Breast epithelium (tissue), 4 donors: ENCODE data around the gene EIF2B2. TPM values are rescaled to one million over a fixed set of nuclear protein-coding genes. Genes with fewer than 3 reads are reported as not detected.

Experiments used
- DNase-seq, 2 donors: peaks; one replicate each; pipeline ENCODE4 v3.0.0-alpha.2; 2019; ENCODE audit warnings: low spot score in 2 of 2
- H3K27ac ChIP-seq, 2 donors: fragments of 200-600 bp; sonication (generic) in 1 of 2; one replicate each; pipeline ENCODE4 v1.5.1; 2016 to 2019; ENCODE audit warnings: mild to moderate bottlenecking in 1 of 2
- H3K27me3 ChIP-seq, 2 donors: fragments of 200-600 bp; sonication (generic) in 1 of 2; one replicate each; pipeline versions ENCODE4 v1.5.1 to v1.6.0; 2017 to 2019; ENCODE audit warnings: control low read depth in 1 of 2, mild to moderate bottlenecking in 1 of 2
- H3K36me3 ChIP-seq: fragments of 200-600 bp; one replicate; pipeline ENCODE4 v1.5.1; 2019
- H3K4me1 ChIP-seq, 2 donors: fragments of 200-600 bp; sonication (generic); one replicate each; pipeline ENCODE4 v1.5.1; 2016 to 2019; ENCODE audit warnings: control low read depth in 1 of 2
- H3K4me3 ChIP-seq, 3 donors: fragments of 200-600 bp; sonication (generic); 1 replicate in 2 of 3; 2 replicates in 1 of 3; pipeline ENCODE4 v1.5.1; 2016 to 2019; ENCODE audit warnings: mild to moderate bottlenecking in 3 of 3, moderate library complexity in 2 of 3
- H3K9me3 ChIP-seq, 2 donors: fragments of 200-600 bp; sonication (generic) in 1 of 2; one replicate each; pipeline ENCODE4 v1.5.1; 2016 to 2019; ENCODE audit warnings: control low read depth in 1 of 2
- POLR2A ChIP-seq: fragments of 450-650 bp; IDR thresholded peaks from one replicate; pipeline ENCODE4 v1.6.1; 2016; ENCODE audit warnings: antibody characterized with exemption, mild to moderate bottlenecking, moderate library complexity
- POLR2AphosphoS5 ChIP-seq, 3 donors: sonication (generic); formaldehyde crosslinking; IDR thresholded peaks; one replicate each; pipeline ENCODE4 v1.6.1; 2017; ENCODE audit warnings: antibody characterized with exemption in 3 of 3
- intact Hi-C: fragments of 100-400 bp; cut with DNase I; formaldehyde crosslinking; loops from one replicate; pipeline ENCODE4 v1.15.1; 2023; ENCODE audit warnings: low total_unique reads
- total RNA-seq, 3 donors: library from RNA; depleted of rRNA; stranded (reverse); fragments of >200 nt; gene quantifications; one replicate each; pipeline ENCODE4 v1.1.0, GENCODE V29; 2016
- TF ChIP-seq, protein P1 (sequence below), 3 donors: fragments of 450-650 bp; IDR thresholded peaks; one replicate each; pipeline ENCODE4 v1.5.1; 2016 to 2017; ENCODE audit warnings: antibody characterized with exemption in 3 of 3, mild to moderate bottlenecking in 3 of 3, moderate library complexity in 3 of 3

Gene EIF2B2
- total RNA-seq, 3 donors from 2014 or later: 31.8 to 40.3 (median 36.0) TPM

DNA sequence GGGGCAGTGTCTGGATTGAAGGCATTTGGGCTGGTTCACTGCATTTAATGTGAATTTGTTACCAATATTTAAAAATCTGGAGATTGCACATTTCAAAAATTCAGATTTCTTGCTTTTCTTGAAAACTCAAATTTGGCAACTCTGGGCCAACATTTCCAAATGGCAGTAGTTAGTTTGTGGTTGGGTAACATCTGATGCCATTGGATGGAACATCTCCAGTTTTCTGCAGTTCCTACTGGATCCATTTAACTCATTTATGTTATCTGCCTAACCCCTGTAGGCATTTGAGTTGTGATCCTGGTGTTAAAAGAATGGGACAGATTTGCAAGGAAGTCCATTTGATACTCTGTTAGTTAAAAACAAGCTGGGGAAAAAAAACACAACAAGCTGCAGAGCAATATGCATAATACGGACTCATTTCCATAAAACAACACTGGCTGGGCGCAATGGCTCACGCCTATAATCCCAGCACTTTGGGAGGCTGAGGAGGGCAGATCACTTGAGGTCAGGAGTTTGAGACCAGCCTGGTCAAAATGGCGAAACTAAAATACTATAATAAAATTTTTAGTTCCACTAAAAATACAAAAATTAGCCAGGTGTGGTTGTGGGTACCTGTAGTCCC, 7.9 kb downstream of the EIF2B2 start:
- Histone ChIP-seq H3K4me1 (no peaks in the 10 kb centered on the region), H3K36me3 (no peaks in the 10 kb centered on the region), H3K27ac (peak overlapping the region; percentile 55 to 79), H3K27me3 (no peaks in the 10 kb centered on the region), H3K4me3 (no peak overlapping the region), H3K9me3 (no peaks in the 10 kb centered on the region)
- TF ChIP-seq POLR2A (no peak), POLR2AphosphoS5 (IDR thresholded peaks at IDR 0.05) (no peak)
- TF ChIP-seq, protein P1, sequence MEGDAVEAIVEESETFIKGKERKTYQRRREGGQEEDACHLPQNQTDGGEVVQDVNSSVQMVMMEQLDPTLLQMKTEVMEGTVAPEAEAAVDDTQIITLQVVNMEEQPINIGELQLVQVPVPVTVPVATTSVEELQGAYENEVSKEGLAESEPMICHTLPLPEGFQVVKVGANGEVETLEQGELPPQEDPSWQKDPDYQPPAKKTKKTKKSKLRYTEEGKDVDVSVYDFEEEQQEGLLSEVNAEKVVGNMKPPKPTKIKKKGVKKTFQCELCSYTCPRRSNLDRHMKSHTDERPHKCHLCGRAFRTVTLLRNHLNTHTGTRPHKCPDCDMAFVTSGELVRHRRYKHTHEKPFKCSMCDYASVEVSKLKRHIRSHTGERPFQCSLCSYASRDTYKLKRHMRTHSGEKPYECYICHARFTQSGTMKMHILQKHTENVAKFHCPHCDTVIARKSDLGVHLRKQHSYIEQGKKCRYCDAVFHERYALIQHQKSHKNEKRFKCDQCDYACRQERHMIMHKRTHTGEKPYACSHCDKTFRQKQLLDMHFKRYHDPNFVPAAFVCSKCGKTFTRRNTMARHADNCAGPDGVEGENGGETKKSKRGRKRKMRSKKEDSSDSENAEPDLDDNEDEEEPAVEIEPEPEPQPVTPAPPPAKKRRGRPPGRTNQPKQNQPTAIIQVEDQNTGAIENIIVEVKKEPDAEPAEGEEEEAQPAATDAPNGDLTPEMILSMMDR (IDR thresholded peaks at IDR 0.05): no peak
- DNase-seq: no peak
- intact Hi-C loops: no loop called here

DNA sequence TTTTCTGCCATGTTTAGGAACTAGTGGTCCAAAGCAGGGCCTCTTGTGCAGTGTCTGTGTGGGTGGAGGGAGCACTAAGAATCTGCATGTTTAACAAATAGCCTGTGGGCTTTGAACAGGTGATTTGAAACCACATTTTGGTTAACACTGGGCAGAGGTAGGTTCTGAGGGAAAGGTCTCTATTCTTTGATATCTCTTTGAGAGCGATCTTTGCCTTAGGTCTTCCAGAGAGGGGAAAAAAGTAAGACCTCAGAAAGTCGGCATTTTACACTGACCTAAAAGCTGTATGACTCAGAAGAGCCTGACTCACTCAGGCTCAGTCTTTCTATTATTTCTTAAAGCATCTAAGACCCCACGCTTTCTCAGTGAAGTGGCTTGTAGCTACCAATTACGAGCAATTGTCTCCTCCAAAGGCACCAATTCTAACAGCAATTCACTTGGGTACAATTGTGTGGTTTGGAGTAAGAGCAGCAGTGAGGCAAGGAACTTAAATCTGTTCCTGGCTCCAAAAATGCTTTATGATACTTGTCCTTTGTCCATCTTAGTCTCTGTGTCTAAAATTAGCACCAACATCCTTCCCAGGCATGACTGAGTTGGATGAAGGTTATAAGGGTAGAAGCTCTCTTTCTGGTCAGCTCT, 8.8 kb downstream of the EIF2B2 start:
- no peaks in the 10 kb centered on the region for H3K4me1 ChIP-seq

DNA sequence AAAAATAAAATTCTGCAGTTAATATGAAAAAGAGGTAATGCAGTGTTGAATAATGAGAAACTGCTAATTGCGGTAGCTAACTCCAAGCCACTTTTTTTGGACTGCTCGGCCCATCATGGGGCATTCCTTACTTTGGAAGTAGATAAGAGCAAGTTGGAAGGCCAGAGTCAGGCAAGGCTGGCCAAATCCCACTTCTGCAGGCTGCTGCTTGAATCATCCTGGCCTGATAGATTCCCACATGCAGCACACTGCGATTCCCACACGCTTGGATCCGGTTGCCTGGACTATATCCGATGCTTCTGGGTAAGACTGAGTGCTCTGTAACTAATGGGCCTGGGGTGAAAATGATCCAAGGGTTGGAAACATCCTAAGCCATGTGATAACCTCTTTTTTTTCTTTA, 10.6 kb downstream of the EIF2B2 start:
- Histone ChIP-seq H3K36me3 (no peaks in the 10 kb centered on the region), H3K27ac (peak overlapping the region in 1 of 2 donors; percentile 54), H3K27me3 (no peaks in the 10 kb centered on the region), H3K4me1 (no peaks in the 10 kb centered on the region), H3K4me3 (no peak overlapping the region), H3K9me3 (no peaks in the 10 kb centered on the region)
- DNase-seq: no peak
- TF ChIP-seq, protein P1 (IDR thresholded peaks at IDR 0.05): no peak
- TF ChIP-seq POLR2AphosphoS5 (IDR thresholded peaks at IDR 0.05): no peak
- TF ChIP-seq POLR2A: no peak
- intact Hi-C loops: no loop called here

More for the DNA sequence above, 8.8 kb downstream of the EIF2B2 start:
- Histone ChIP-seq H3K27ac (peak overlapping the region; percentile 55 to 79), H3K4me3 (no peak overlapping the region), H3K9me3 (no peaks in the 10 kb centered on the region), H3K36me3 (no peaks in the 10 kb centered on the region), H3K27me3 (no peaks in the 10 kb centered on the region)
- no peak for TF ChIP-seq POLR2AphosphoS5 (IDR thresholded peaks at IDR 0.05)
- TF ChIP-seq, protein P1 (IDR thresholded peaks at IDR 0.05): no peak
- TF ChIP-seq POLR2A: no peak
- DNase-seq: no peak
- intact Hi-C loops: no loop called here

DNA sequence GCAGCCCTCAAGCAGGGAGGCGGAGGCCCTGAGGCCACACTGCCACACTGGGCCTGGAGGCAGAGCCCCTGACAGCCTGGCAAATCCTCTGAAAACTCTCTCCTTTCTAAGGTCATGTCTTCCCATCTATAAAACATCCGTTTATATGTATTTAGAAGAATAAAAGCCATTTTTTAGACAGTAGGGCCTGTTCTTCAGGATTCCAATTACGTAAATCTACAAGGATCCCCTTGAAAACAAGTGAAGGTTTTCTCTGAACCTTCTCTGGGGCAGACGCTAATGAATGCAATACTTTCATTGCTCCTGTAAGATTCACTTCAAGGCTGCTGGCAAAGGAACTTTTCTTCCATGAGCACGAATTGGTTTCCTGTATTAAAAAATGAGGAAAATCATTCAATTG, 12.8 kb downstream of the EIF2B2 start:
- H3K27ac ChIP-seq: no peak overlapping the region
- H3K4me3 ChIP-seq: no peak overlapping the region
- TF ChIP-seq POLR2A: no peak
- TF ChIP-seq, protein P1 (IDR thresholded peaks at IDR 0.05): no peak
- TF ChIP-seq POLR2AphosphoS5 (IDR thresholded peaks at IDR 0.05): no peak
- no peaks in the 10 kb centered on the region for H3K9me3 ChIP-seq
- no peaks in the 10 kb centered on the region for H3K36me3 ChIP-seq
- DNase-seq: no peak
- H3K4me1 ChIP-seq: no peaks in the 10 kb centered on the region
- intact Hi-C loops: no loop called here
- no peaks in the 10 kb centered on the region for H3K27me3 ChIP-seq

DNA sequence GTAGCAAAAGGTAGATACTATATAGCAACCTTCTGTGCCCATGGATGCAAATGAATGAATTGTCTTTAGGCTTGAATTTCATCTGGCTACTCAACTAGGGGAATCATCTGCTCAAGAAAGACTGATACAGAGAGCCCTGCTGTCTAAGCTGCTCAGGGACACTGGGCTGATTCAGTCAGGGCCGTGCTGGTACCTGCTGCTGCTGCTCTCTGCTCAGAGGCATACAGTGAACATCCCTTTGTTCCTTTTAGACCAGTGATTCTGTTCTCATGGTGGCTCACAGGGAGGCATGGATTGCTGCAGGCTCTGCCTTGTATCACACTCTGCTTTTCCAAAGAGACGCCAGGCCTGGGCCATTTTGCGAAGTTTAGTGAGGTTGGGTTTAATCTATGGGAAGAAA, 14.1 kb downstream of the EIF2B2 start:
- H3K4me1 ChIP-seq: no peaks in the 10 kb centered on the region
- intact Hi-C loops: no loop called here
- no peak for TF ChIP-seq POLR2A
- TF ChIP-seq, protein P1 (IDR thresholded peaks at IDR 0.05): no peak
- TF ChIP-seq POLR2AphosphoS5 (IDR thresholded peaks at IDR 0.05): no peak
- DNase-seq: no peak
- H3K27ac ChIP-seq: no peak overlapping the region
- H3K9me3 ChIP-seq: no peaks in the 10 kb centered on the region
- no peaks in the 10 kb centered on the region for H3K27me3 ChIP-seq
- H3K36me3 ChIP-seq: no peaks in the 10 kb centered on the region
- no peak overlapping the region for H3K4me3 ChIP-seq
